Cardiac muscle cell (in vitro differentiated cells and primary cell): Measurements from ENCODE around the gene HCFC1. TPM values are rescaled to one million over a fixed set of nuclear protein-coding genes. Genes with fewer than 3 reads are reported as not detected.

Source experiments
- DNase-seq, 2 donors: peaks; one replicate each; pipeline versions ENCODE4 v3.0.0 to v3.0.0-alpha.2; 2010 to 2017; ENCODE audit warnings: low read depth in 1 of 2, low spot score in 1 of 2
- H3K27ac ChIP-seq: fragments of 200-600 bp; sonication (generic); 2 replicates; pipeline ENCODE4 v1.5.1; 2016
- H3K27me3 ChIP-seq: fragments of 200-600 bp; sonication (generic); 2 replicates; pipeline ENCODE4 v1.6.0; 2016; ENCODE audit warnings: control low read depth
- H3K36me3 ChIP-seq: fragments of 200-600 bp; sonication (generic); 2 replicates; pipeline ENCODE4 v1.5.1; 2016; ENCODE audit warnings: control low read depth
- H3K4me1 ChIP-seq: fragments of 200-600 bp; sonication (generic); 2 replicates; pipeline ENCODE4 v1.8.1; 2017; ENCODE audit warnings: low read depth, mild to moderate bottlenecking, mixed run types
- H3K4me3 ChIP-seq: fragments of 200-600 bp; sonication (generic); 2 replicates; pipeline ENCODE4 v1.5.1; 2016; ENCODE audit warnings: mild to moderate bottlenecking
- H3K9me3 ChIP-seq: fragments of 200-600 bp; sonication (generic); 2 replicates; pipeline ENCODE4 v1.5.1; 2017; ENCODE audit warnings: low read depth, mild to moderate bottlenecking, control low read depth
- CTCF ChIP-seq: IDR thresholded peaks from 2 replicates; pipeline ENCODE4 v1.5.1; 2012; ENCODE audit warnings: low read depth, mild to moderate bottlenecking, low read length
- polyA plus RNA-seq: library from polyadenylated mRNA; unstranded; fragments of >200 nt; fragmentation: Nextera tagmentation; extraction: Ambion mirVana; gene quantifications from 2 replicates; pipeline ENCODE4 v1.2.1, GENCODE V29; 2016
- total RNA-seq: library from RNA; depleted of rRNA; stranded (reverse); fragments of >200 nt; gene quantifications from 2 replicates; pipeline ENCODE4 v1.2.3, GENCODE V29; 2016

The HCFC1 gene
- total and polyA plus RNA-seq, 2 experiments from 2014 or later = 21.5 to 85.6 TPM

- H3K36me3 ChIP-seq = no peaks in the 10 kb centered on the region
- no peaks in the 10 kb centered on the region for H3K27me3 ChIP-seq
- no peak for DNase-seq
- TF ChIP-seq CTCF = no peak
- H3K4me3 ChIP-seq = no peak overlapping the region
- no peaks in the 10 kb centered on the region for H3K4me1 ChIP-seq
- no peak overlapping the region for H3K27ac ChIP-seq
- H3K9me3 ChIP-seq = no peaks in the 10 kb centered on the region
Measured at GRCh38 chrX:153957224-153957623, 14.4 kb downstream of the HCFC1 start.

GRCh38 chrX:153956044-153956907 is 15.3 kb downstream of the HCFC1 start:
- DNase-seq = no peak
- no peak overlapping the region for H3K27ac ChIP-seq
- H3K4me3 ChIP-seq = no peak overlapping the region
- H3K27me3 ChIP-seq = no peaks in the 10 kb centered on the region
- H3K36me3 ChIP-seq = no peaks in the 10 kb centered on the region
- H3K4me1 ChIP-seq = no peaks in the 10 kb centered on the region
- TF ChIP-seq CTCF = no peak
- no peaks in the 10 kb centered on the region for H3K9me3 ChIP-seq

GRCh38 chrX:153955228-153955732 is 16.3 kb downstream of the HCFC1 start:
- no peak for DNase-seq
- no peaks in the 10 kb centered on the region for H3K27me3 ChIP-seq
- peaks cover under 1% of the 10 kb centered on the region for H3K36me3 ChIP-seq
- H3K4me3 ChIP-seq = no peak overlapping the region
- H3K27ac ChIP-seq = no peak overlapping the region
- no peaks in the 10 kb centered on the region for H3K9me3 ChIP-seq
- no peak for TF ChIP-seq CTCF
- H3K4me1 ChIP-seq = no peaks in the 10 kb centered on the region

- TF ChIP-seq CTCF = no peak
- no peaks in the 10 kb centered on the region for H3K9me3 ChIP-seq
- no peak for DNase-seq
- no peak overlapping the region for H3K27ac ChIP-seq
- H3K36me3 ChIP-seq = peaks cover 3% of the 10 kb centered on the region
- H3K27me3 ChIP-seq = no peaks in the 10 kb centered on the region
- no peaks in the 10 kb centered on the region for H3K4me1 ChIP-seq
- H3K4me3 ChIP-seq = no peak overlapping the region
Measured at GRCh38 chrX:153954558-153955227, 16.9 kb downstream of the HCFC1 start.

- no peaks in the 10 kb centered on the region for H3K27me3 ChIP-seq
- no peaks in the 10 kb centered on the region for H3K9me3 ChIP-seq
- H3K27ac ChIP-seq = peak overlapping the region; percentile 71
- H3K4me1 ChIP-seq = no peaks in the 10 kb centered on the region
- TF ChIP-seq CTCF = no peak
- H3K4me3 ChIP-seq = no peak overlapping the region
- no peak for DNase-seq
- H3K36me3 ChIP-seq = peaks cover 3% of the 10 kb centered on the region
Measured at GRCh38 chrX:153953892-153954557, 17.6 kb downstream of the HCFC1 start.
